Epidermal melanocyte (primary cell): ENCODE data around the gene CNNM4.

Experiments
- DNase-seq: peaks from one replicate; pipeline ENCODE4 v3.0.0; 2011; ENCODE audit warnings: low spot score; ENCODE audit not compliant: insufficient read length

Gene CNNM4

DNA sequence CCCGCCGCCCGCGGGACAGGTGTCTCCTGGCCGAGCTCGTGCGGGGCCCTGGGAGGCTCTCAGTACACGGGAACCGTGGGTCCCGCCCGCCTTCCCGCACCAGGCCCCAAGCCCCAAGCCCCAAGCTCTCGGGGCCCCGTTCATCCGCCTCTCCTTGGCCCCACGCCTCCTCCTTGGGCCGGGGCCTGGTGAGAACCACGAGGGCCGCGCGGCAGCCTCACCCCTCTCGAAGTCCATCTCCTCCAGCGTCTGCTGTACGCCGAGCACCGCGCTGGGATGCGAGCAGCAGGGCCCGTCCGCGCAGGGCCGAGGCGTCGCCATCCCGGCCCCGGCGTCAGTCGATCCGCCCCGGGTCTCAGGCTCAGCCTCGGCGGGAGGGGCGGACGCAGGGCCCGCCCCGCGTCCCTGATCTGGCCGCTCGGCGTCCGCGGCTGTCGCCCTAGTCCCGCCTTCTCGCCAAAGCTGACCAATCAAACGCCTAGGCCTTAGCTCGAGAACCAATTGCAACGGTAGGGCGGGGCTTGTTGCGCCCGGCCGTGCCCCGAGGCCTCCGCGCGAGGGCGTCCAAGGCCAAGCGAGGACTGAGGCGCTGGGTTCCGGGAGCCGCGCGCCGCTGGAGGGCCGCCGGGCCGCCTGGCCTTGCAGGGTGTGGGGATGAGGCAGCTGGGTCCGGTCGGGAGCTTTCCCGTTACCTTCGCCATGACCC is 97.1 kb downstream of the CNNM4 start, which contains the start of gene ANKRD39:
Gene ANKRD39, minus strand, starts transcription at position 350 of the 706 bp plus-strand sequence. Its CDS starts 29 bp downstream, at position 321.
- DNase-seq = peak; percentile 98

- DNase-seq = no peak
Measured at GRCh38 chr2:96859099-96859649, 98.5 kb downstream of the CNNM4 start.

- DNase-seq = peak; percentile 64
Measured at GRCh38 chr2:96859681-96860064, 99.0 kb downstream of the CNNM4 start.

- no peak for DNase-seq
Measured at GRCh38 chr2:96860065-96861029, 99.6 kb downstream of the CNNM4 start.

DNA sequence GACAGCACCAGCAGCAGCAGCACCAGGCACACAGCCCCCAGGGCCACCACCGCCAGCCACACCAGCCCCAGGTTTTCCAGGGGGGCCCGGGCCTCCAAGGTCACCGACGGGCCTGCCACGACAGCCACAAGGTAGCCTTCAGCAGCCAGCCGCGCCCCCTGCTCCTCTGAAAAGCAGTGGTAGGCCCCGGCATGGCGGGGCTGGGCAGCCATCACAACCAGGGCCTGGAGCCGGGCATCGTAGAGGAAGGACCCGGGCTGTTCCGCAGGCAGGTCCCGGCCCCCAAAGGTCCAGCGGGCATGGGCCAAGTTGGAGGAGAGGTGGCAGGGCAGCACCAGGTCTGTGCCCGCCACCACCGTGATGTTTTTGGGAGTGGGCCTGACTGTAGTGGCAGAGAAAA is 100.4 kb downstream of the CNNM4 start:
- no peak for DNase-seq
